DMS 273 treated with DMSO at 0.1 percent for 48 hours (cell line): ENCODE measurements around the gene PIH1D1.
"Not testable (repeated sequence)": the region's sequence is repeated elsewhere in the genome, so short reads cannot be mapped to it uniquely, and the experiment has no call there.

Experiments used
- DNase-seq: peaks from one replicate; lab custom pipeline; 2025; lab: John Stamatoyannopoulos, UW

The PIH1D1 gene

GRCh38 chr19:49481020-49481683, 29.5 kb upstream of the PIH1D1 start:
- DNase-seq, result no peak

GRCh38 chr19:49479975-49480628, 28.5 kb upstream of the PIH1D1 start:
- no peak for DNase-seq

- DNase-seq, result no peak
Measured at GRCh38 chr19:49475995-49476880, 24.6 kb upstream of the PIH1D1 start.

GRCh38 chr19:49475191-49475917, 23.7 kb upstream of the PIH1D1 start:
- DNase-seq, result no peak

GRCh38 chr19:49474542-49474924, 22.9 kb upstream of the PIH1D1 start:
- DNase-seq, result no peak

GRCh38 chr19:49473868-49474541, 22.4 kb upstream of the PIH1D1 start, which contains the start of gene FLT3LG:
TSS of gene FLT3LG (plus strand) at chr19:49474215. CDS start at chr19:49474640, 425 bp downstream.
- DNase-seq, result no peak

- DNase-seq, result not testable (repeated sequence)
Measured at GRCh38 chr19:49473501-49473867, 21.9 kb upstream of the PIH1D1 start.

- no peak for DNase-seq
Measured at GRCh38 chr19:49472936-49473335, 21.3 kb upstream of the PIH1D1 start.

GRCh38 chr19:49470615-49470978, 19.0 kb upstream of the PIH1D1 start:
- DNase-seq, result no peak

- DNase-seq, result peak; percentile 76
Measured at GRCh38 chr19:49469828-49470614, 18.4 kb upstream of the PIH1D1 start.

- peak; percentile 93 for DNase-seq
Measured at GRCh38 chr19:49468746-49469447, 17.3 kb upstream of the PIH1D1 start.

- no peak for DNase-seq
Measured at GRCh38 chr19:49468199-49468598, 16.6 kb upstream of the PIH1D1 start.

- no peak for DNase-seq
Measured at GRCh38 chr19:49465371-49465770, 13.8 kb upstream of the PIH1D1 start.

GRCh38 chr19:49463960-49464740, 12.5 kb upstream of the PIH1D1 start:
- no peak for DNase-seq

- no peak for DNase-seq
Measured at GRCh38 chr19:49462492-49462891, 10.9 kb upstream of the PIH1D1 start.

- DNase-seq, result no peak
Measured at GRCh38 chr19:49461656-49462055, 10.0 kb upstream of the PIH1D1 start.

- DNase-seq, result not testable (repeated sequence)
Measured at GRCh38 chr19:49461130-49461529, 9.5 kb upstream of the PIH1D1 start.

- no peak for DNase-seq
Measured at GRCh38 chr19:49459388-49459787, 7.8 kb upstream of the PIH1D1 start.

GRCh38 chr19:49458567-49458903, 6.9 kb upstream of the PIH1D1 start:
- no peak for DNase-seq
